Activated T-cell treated with anti-CD3 and anti-CD28 coated beads, Interleukin-2, amount 50 U/mL, for 24 hours (primary cell): Measurements from ENCODE around the gene SRBD1.

ENCODE experiments used
- DNase-seq: peaks from one replicate; pipeline ENCODE4 v3.0.0-alpha.2; 2020
- H3K27ac Mint-ChIP-seq: 2 replicates; pipeline ENCODE4 v1.8.0; 2020; ENCODE audit warnings: mild to moderate bottlenecking, mixed read lengths
- H3K27me3 Mint-ChIP-seq: 2 replicates; pipeline ENCODE4 v1.8.0; 2020; ENCODE audit warnings: mixed read lengths
- H3K36me3 Mint-ChIP-seq: 2 replicates; pipeline ENCODE4 v1.8.0; 2020; ENCODE audit warnings: low read depth, mixed read lengths
- H3K4me1 Mint-ChIP-seq: 2 replicates; pipeline ENCODE4 v1.8.0; 2020; ENCODE audit warnings: low read depth, mixed read lengths
- H3K4me3 Mint-ChIP-seq: 2 replicates; pipeline ENCODE4 v1.8.0; 2020; ENCODE audit warnings: mild to moderate bottlenecking, moderate library complexity, mixed read lengths
- H3K9me3 Mint-ChIP-seq: 2 replicates; pipeline ENCODE4 v1.8.0; 2020; ENCODE audit warnings: mixed read lengths

SRBD1 gene

GRCh38 chr2:45591073-45591472, 20.0 kb downstream of the SRBD1 start:
- H3K27ac Mint-ChIP-seq: peak overlapping the region; percentile 11
- H3K4me1 Mint-ChIP-seq: peaks cover 44% of the 10 kb centered on the region
- no peak for DNase-seq
- H3K9me3 Mint-ChIP-seq: peaks cover 2% of the 10 kb centered on the region
- H3K4me3 Mint-ChIP-seq: no peak overlapping the region
- peaks cover 61% of the 10 kb centered on the region for H3K36me3 Mint-ChIP-seq
- no peaks in the 10 kb centered on the region for H3K27me3 Mint-ChIP-seq

- no peak for DNase-seq
- no peaks in the 10 kb centered on the region for H3K27me3 Mint-ChIP-seq
- H3K4me3 Mint-ChIP-seq: no peak overlapping the region
- peaks cover 37% of the 10 kb centered on the region for H3K4me1 Mint-ChIP-seq
- H3K9me3 Mint-ChIP-seq: peaks cover 2% of the 10 kb centered on the region
- H3K27ac Mint-ChIP-seq: no peak overlapping the region
- H3K36me3 Mint-ChIP-seq: peaks cover 45% of the 10 kb centered on the region
Observed at GRCh38 chr2:45588158-45588829, 22.8 kb downstream of the SRBD1 start.

- H3K27ac Mint-ChIP-seq: no peak overlapping the region
- peaks cover 34% of the 10 kb centered on the region for H3K36me3 Mint-ChIP-seq
- no peaks in the 10 kb centered on the region for H3K27me3 Mint-ChIP-seq
- peaks cover 35% of the 10 kb centered on the region for H3K4me1 Mint-ChIP-seq
- H3K9me3 Mint-ChIP-seq: peaks cover 2% of the 10 kb centered on the region
- no peak for DNase-seq
- no peak overlapping the region for H3K4me3 Mint-ChIP-seq
Observed at GRCh38 chr2:45586600-45586999, 24.5 kb downstream of the SRBD1 start.

- peaks cover 26% of the 10 kb centered on the region for H3K4me1 Mint-ChIP-seq
- H3K9me3 Mint-ChIP-seq: no peaks in the 10 kb centered on the region
- no peak overlapping the region for H3K4me3 Mint-ChIP-seq
- DNase-seq: no peak
- no peak overlapping the region for H3K27ac Mint-ChIP-seq
- peaks cover 28% of the 10 kb centered on the region for H3K36me3 Mint-ChIP-seq
- no peaks in the 10 kb centered on the region for H3K27me3 Mint-ChIP-seq
Observed at GRCh38 chr2:45585267-45585861, 25.7 kb downstream of the SRBD1 start.

- H3K27me3 Mint-ChIP-seq: no peaks in the 10 kb centered on the region
- no peaks in the 10 kb centered on the region for H3K9me3 Mint-ChIP-seq
- no peak overlapping the region for H3K27ac Mint-ChIP-seq
- peaks cover 15% of the 10 kb centered on the region for H3K4me1 Mint-ChIP-seq
- H3K36me3 Mint-ChIP-seq: peaks cover 25% of the 10 kb centered on the region
- H3K4me3 Mint-ChIP-seq: no peak overlapping the region
- no peak for DNase-seq
Observed at GRCh38 chr2:45583977-45584376, 27.1 kb downstream of the SRBD1 start.

GRCh38 chr2:45582522-45582921, 28.5 kb downstream of the SRBD1 start:
- Mint-ChIP-seq H3K27ac (no peak overlapping the region), H3K4me3 (no peak overlapping the region), H3K36me3 (peaks cover 33% of the 10 kb centered on the region), H3K27me3 (no peaks in the 10 kb centered on the region), H3K4me1 (peaks cover 1% of the 10 kb centered on the region), H3K9me3 (no peaks in the 10 kb centered on the region)
- DNase-seq: no peak

GRCh38 chr2:45578056-45578843, 32.8 kb downstream of the SRBD1 start:
- DNase-seq: no peak
- Mint-ChIP-seq H3K27me3 (no peaks in the 10 kb centered on the region), H3K4me3 (no peak overlapping the region), H3K4me1 (peaks cover 1% of the 10 kb centered on the region), H3K36me3 (peaks cover 55% of the 10 kb centered on the region), H3K9me3 (no peaks in the 10 kb centered on the region), H3K27ac (no peak overlapping the region)

GRCh38 chr2:45577441-45577840, 33.6 kb downstream of the SRBD1 start:
- Mint-ChIP-seq H3K4me3 (no peak overlapping the region), H3K27ac (no peak overlapping the region)

GRCh38 chr2:45575881-45576280, 35.2 kb downstream of the SRBD1 start:
- Mint-ChIP-seq H3K9me3 (no peaks in the 10 kb centered on the region), H3K27ac (no peak overlapping the region), H3K27me3 (no peaks in the 10 kb centered on the region), H3K4me3 (no peak overlapping the region), H3K4me1 (peaks cover 2% of the 10 kb centered on the region), H3K36me3 (peaks cover 70% of the 10 kb centered on the region)
- no peak for DNase-seq

More at GRCh38 chr2:45577441-45577840, 33.6 kb downstream of the SRBD1 start:
- no peak for DNase-seq
- H3K27me3 Mint-ChIP-seq: no peaks in the 10 kb centered on the region
- H3K36me3 Mint-ChIP-seq: peaks cover 62% of the 10 kb centered on the region
- H3K9me3 Mint-ChIP-seq: no peaks in the 10 kb centered on the region
- H3K4me1 Mint-ChIP-seq: peaks cover 1% of the 10 kb centered on the region

GRCh38 chr2:45572979-45573378, 38.1 kb downstream of the SRBD1 start:
- Mint-ChIP-seq H3K4me1 (peaks cover 12% of the 10 kb centered on the region), H3K4me3 (no peak overlapping the region), H3K27ac (no peak overlapping the region), H3K27me3 (no peaks in the 10 kb centered on the region), H3K36me3 (peaks cover 80% of the 10 kb centered on the region), H3K9me3 (no peaks in the 10 kb centered on the region)
- DNase-seq: no peak

GRCh38 chr2:45571940-45572339, 39.1 kb downstream of the SRBD1 start:
- no peak for DNase-seq
- Mint-ChIP-seq H3K4me3 (no peak overlapping the region), H3K9me3 (no peaks in the 10 kb centered on the region), H3K36me3 (peaks cover 73% of the 10 kb centered on the region), H3K4me1 (peaks cover 21% of the 10 kb centered on the region), H3K27me3 (no peaks in the 10 kb centered on the region), H3K27ac (no peak overlapping the region)

GRCh38 chr2:45570671-45571334, 40.3 kb downstream of the SRBD1 start:
- Mint-ChIP-seq H3K4me1 (peaks cover 29% of the 10 kb centered on the region), H3K27ac (no peak overlapping the region), H3K36me3 (peaks cover 75% of the 10 kb centered on the region), H3K27me3 (no peaks in the 10 kb centered on the region), H3K4me3 (no peak overlapping the region), H3K9me3 (no peaks in the 10 kb centered on the region)
- no peak for DNase-seq

GRCh38 chr2:45568935-45569334, 42.1 kb downstream of the SRBD1 start:
- H3K36me3 Mint-ChIP-seq: peaks cover 70% of the 10 kb centered on the region
- no peak for DNase-seq
- H3K4me3 Mint-ChIP-seq: no peak overlapping the region
- H3K27me3 Mint-ChIP-seq: no peaks in the 10 kb centered on the region
- H3K9me3 Mint-ChIP-seq: no peaks in the 10 kb centered on the region
- peak overlapping the region; percentile 67 for H3K27ac Mint-ChIP-seq
- H3K4me1 Mint-ChIP-seq: peaks cover 37% of the 10 kb centered on the region

- DNase-seq: no peak
- H3K36me3 Mint-ChIP-seq: peaks cover 62% of the 10 kb centered on the region
- peak overlapping the region; percentile 70 for H3K4me3 Mint-ChIP-seq
- no peaks in the 10 kb centered on the region for H3K9me3 Mint-ChIP-seq
- H3K27ac Mint-ChIP-seq: peak overlapping the region; percentile 95
- peaks cover 37% of the 10 kb centered on the region for H3K4me1 Mint-ChIP-seq
- H3K27me3 Mint-ChIP-seq: no peaks in the 10 kb centered on the region
Observed at GRCh38 chr2:45567974-45568789, 42.9 kb downstream of the SRBD1 start.
